OCI-LY3 (cell line): ENCODE measurements around the gene NOTCH3.

Experiments
- H2AFZ ChIP-seq: fragments of 200-600, 300-600 bp; shearing (Covaris generic); 2 replicates; pipeline ENCODE4 v1.6.0; 2014; ENCODE audit warnings: antibody characterized with exemption, low read depth, low read length
- H3K27ac ChIP-seq: fragments of 200-600, 300-600 bp; sonication (generic); 2 replicates; pipeline ENCODE4 v1.5.1; 2014; ENCODE audit warnings: mild to moderate bottlenecking, low read length, moderate library complexity, mixed read lengths
- H3K27me3 ChIP-seq: fragments of 200-600, 300-600 bp; sonication (generic); 2 replicates; pipeline ENCODE4 v1.6.1; 2014; ENCODE audit warnings: low read depth, low read length, mixed read lengths
- H3K36me3 ChIP-seq: fragments of 200-600, 300-600 bp; sonication (generic); replicated peaks from 2 replicates; pipeline ENCODE3; 2014; ENCODE audit warnings: low read depth, low read length, mixed read lengths
- H3K4me1 ChIP-seq: fragments of 300-600, 200-600 bp; sonication (generic); 2 replicates; pipeline ENCODE4 v1.6.1; 2014; ENCODE audit warnings: low read length, mixed read lengths
- H3K4me2 ChIP-seq: fragments of 200-600, 300-600 bp; sonication (generic); 2 replicates; pipeline ENCODE4 v1.6.1; 2014; ENCODE audit warnings: low read length, mixed read lengths
- H3K4me3 ChIP-seq: fragments of 300-600, 200-600 bp; sonication (generic); 2 replicates; pipeline ENCODE4 v1.5.1; 2014; ENCODE audit warnings: antibody characterized with exemption, mild to moderate bottlenecking, low read length, moderate library complexity
- H3K79me2 ChIP-seq: fragments of 300-600, 200-600 bp; shearing (Covaris generic); 2 replicates; pipeline ENCODE4 v1.6.1; 2014; ENCODE audit warnings: mild to moderate bottlenecking, low read length, mixed read lengths
- H3K9ac ChIP-seq: fragments of 300-600, 200-600 bp; shearing (Covaris generic); 2 replicates; pipeline ENCODE4 v1.6.0; 2014; ENCODE audit warnings: mild to moderate bottlenecking, low read length, moderate library complexity
- H3K9me3 ChIP-seq: fragments of 200-600, 300-600 bp; shearing (Covaris generic); 2 replicates; pipeline ENCODE4 v1.6.1; 2014; ENCODE audit warnings: low read length, mixed read lengths; ENCODE audit not compliant: insufficient read depth
- H4K20me1 ChIP-seq: fragments of 200-600, 300-600 bp; sonication (generic); 2 replicates; pipeline ENCODE4 v1.6.1; 2016; ENCODE audit warnings: low read length, mixed read lengths; ENCODE audit not compliant: insufficient read depth
- EZH2phosphoT487 ChIP-seq: fragments of 200-600 bp; shearing (Covaris generic); IDR thresholded peaks from 2 replicates; pipeline ENCODE4 v1.6.1; 2018; ENCODE audit warnings: antibody characterized with exemption, mixed run types, low read depth
- TF ChIP-seq, protein P1 (sequence below): fragments of 200-600, 300-600 bp; sonication (generic); IDR thresholded peaks from 2 replicates; pipeline ENCODE4 v1.5.1; 2014; ENCODE audit warnings: antibody characterized with exemption, low read length, low read depth

NOTCH3 gene

GRCh38 chr19:15136234-15136954 is 64.4 kb downstream of the NOTCH3 start:
- Histone ChIP-seq H4K20me1 (no peaks in the 10 kb centered on the region), H3K9ac (no peak overlapping the region), H3K36me3 (no peaks in the 10 kb centered on the region), H3K27ac (no peak overlapping the region), H3K9me3 (peaks cover 9% of the 10 kb centered on the region; the same call in 1 of the 2 replicates), H3K4me2 (no peak overlapping the region), H3K27me3 (peaks cover 13% of the 10 kb centered on the region; the same call in 1 of the 2 replicates), H3K79me2 (no peaks in the 10 kb centered on the region), H3K4me1 (no peaks in the 10 kb centered on the region), H3K4me3 (no peak overlapping the region), H2AFZ (no peak overlapping the region)
- no peak for TF ChIP-seq EZH2phosphoT487
- TF ChIP-seq, protein P1, sequence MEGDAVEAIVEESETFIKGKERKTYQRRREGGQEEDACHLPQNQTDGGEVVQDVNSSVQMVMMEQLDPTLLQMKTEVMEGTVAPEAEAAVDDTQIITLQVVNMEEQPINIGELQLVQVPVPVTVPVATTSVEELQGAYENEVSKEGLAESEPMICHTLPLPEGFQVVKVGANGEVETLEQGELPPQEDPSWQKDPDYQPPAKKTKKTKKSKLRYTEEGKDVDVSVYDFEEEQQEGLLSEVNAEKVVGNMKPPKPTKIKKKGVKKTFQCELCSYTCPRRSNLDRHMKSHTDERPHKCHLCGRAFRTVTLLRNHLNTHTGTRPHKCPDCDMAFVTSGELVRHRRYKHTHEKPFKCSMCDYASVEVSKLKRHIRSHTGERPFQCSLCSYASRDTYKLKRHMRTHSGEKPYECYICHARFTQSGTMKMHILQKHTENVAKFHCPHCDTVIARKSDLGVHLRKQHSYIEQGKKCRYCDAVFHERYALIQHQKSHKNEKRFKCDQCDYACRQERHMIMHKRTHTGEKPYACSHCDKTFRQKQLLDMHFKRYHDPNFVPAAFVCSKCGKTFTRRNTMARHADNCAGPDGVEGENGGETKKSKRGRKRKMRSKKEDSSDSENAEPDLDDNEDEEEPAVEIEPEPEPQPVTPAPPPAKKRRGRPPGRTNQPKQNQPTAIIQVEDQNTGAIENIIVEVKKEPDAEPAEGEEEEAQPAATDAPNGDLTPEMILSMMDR = no peak

DNA sequence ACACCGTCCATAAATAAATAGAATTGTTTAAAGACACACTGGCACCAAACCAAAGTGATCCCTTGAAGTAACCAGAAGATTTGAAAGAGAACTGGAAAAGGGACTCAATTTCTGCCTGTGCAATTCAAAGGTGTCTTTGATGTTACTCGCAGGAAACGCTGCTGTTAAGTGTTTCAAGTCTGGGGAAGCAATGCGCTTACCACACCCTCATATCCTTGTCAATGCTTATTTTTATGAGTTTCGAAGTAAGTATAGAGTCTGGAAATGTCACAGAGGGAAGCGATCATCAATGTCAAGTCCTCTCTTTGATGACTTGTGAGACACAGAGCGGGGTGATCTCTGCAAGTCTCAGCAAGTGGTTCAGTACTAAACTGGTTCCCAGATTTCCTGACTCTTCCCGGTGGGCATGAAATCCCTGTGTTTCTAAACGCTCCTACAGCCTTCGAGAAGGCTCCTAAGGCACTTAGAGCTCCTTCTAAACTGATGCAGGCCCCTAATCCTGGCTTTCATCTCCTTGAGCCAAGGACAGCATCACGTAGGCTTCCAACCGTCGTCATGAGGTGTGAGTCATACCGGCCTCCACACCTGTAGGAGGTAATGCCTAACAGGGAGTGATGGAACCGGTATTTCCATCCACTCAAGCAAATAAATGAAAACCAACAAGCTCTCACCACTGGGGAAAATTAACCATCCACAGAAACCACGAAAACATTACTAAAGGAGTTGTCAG is 70.8 kb downstream of the NOTCH3 start:
- no peak overlapping the region for H3K9ac ChIP-seq
- H3K9me3 ChIP-seq = no peaks in the 10 kb centered on the region
- H3K4me3 ChIP-seq = no peak overlapping the region
- peaks cover 6% of the 10 kb centered on the region; the same call in 1 of the 2 replicates for H3K4me1 ChIP-seq
- H2AFZ ChIP-seq = no peak overlapping the region
- TF ChIP-seq EZH2phosphoT487 = no peak
- TF ChIP-seq, protein P1 = no peak
- H3K79me2 ChIP-seq = no peaks in the 10 kb centered on the region; the same call in 1 of the 2 replicates
- no peaks in the 10 kb centered on the region for H3K27me3 ChIP-seq
- H3K36me3 ChIP-seq = no peaks in the 10 kb centered on the region
- no peaks in the 10 kb centered on the region for H4K20me1 ChIP-seq
- H3K4me2 ChIP-seq = no peak overlapping the region
- H3K27ac ChIP-seq = no peak overlapping the region

DNA sequence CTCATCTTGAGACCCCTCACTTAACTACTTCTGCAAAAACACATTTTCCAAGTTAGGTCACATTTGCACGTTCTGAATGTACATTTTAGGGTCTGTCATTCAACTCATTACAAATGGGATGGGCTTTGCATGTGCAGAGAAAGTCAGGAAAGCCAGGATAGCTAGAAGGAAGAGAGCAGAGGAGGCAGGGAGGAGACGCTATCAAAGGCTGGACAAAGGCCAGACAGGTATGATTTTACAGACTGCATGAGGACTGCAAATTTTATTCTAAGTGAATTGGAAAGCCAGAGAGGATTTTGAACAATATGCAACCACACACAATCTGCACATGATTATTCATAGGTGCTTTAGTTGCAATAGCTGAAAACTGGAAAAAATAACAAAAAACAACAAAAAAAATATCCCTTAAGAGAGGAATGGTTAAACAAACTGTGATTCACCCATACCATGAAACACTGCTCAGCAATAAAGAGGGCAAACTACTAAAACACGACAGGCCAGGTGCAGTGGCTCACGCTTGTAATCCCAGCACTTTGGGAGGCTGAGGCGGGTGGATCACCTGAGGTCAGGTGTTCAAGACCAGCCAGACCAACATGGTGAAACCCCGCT is 72.5 kb downstream of the NOTCH3 start:
- Histone ChIP-seq H3K27ac (no peak overlapping the region), H3K36me3 (no peaks in the 10 kb centered on the region), H3K4me2 (no peak overlapping the region), H3K9ac (no peak overlapping the region), H3K27me3 (no peaks in the 10 kb centered on the region), H3K9me3 (no peaks in the 10 kb centered on the region), H2AFZ (no peak overlapping the region), H4K20me1 (no peaks in the 10 kb centered on the region), H3K79me2 (peaks cover 15% of the 10 kb centered on the region), H3K4me1 (peaks cover 12% of the 10 kb centered on the region), H3K4me3 (no peak overlapping the region)
- TF ChIP-seq, protein P1 = no peak
- no peak for TF ChIP-seq EZH2phosphoT487
